ENCODE results near the gene CLCN7.

GRCh38 chr16:1422076-1422475 lies 52.8 kb downstream of the CLCN7 start:
- TF ChIP-seq CTCF (IDR thresholded peaks at IDR 0.05) (no peak), POLR2AphosphoS5 (IDR thresholded peaks at IDR 0.05) (no peak)
